NCI-H2227 (cell line): ENCODE measurements around the gene TENM3.

Source experiments
- DNase-seq: peaks from one replicate; lab custom pipeline; 2025; ENCODE audit not compliant: unreplicated experiment; lab: John Stamatoyannopoulos, UW

The TENM3 gene

DNA sequence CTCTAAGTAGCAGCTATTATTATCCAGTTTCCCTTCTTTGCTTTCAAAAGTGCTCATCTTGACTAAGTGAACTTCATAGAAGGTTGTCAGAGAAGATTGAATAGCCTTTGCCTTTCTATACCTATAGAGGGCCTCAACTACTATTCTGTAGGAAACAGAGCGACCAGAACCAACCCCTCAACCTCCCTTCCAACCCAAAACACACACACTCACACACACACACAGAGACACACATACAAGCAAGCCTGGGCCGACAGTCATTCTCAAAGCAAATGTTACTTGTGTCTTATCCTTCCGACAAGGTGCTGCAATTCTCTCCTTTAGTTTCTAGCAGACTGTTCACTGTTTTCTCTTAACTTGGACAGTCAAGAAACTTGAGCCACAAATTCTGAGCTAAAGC, 472.3 kb downstream of the TENM3 start:
- no peak for DNase-seq

DNA sequence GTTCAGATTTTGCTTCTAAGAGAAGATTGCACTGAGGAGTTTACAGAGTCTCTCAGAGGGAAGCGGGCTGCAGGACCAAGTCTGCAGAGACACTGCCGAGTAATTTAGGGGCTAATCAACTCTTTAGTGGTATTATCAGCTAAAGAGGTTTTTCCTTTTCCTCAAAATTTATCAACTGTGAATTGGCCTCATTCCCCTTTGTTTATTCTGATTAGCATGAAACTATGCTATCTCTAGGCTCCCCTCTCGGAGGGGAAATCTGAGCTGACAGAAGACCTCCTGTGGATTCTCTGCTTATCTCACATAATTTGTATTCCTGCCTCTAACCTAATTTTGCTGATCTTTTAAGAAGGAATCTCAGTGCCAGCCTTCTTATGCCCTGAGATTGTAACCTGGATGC, 473.0 kb downstream of the TENM3 start:
- DNase-seq = no peak

DNA sequence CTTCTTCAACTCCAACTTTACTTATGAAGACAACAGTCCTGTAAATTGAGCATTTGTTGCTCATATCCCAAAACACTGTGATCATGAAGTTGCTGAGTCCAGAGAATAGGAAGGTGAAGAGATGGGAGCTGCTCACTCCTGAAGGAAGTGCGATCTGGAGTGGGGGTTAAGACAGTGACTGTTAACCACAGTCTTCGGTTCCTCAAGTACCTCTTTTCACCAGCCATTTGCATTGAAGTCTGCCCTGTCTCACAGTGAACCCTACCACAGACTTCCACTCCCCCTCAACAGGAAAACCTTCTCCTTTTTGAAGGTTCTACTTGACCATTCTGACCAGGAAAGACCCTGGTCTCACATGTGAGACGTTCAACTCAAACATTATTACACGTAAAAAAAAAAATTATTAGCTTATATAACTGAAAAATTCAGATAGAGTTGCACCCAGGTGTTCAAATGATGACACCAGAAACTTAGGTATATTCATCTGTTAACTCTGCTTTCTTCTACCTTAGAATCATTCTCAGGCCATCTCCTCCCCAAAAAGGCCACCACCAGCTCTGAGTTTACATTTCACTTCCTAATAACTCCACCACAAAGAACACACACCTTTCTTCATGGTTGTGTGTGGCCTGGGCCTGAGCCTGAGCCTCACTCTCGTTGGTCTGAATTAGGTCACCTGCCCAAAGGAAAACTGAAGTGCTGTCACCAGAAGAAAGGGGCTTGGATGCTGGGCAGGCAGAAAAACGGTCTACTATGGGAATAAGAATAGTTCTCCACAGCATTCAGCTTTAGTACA, 474.8 kb downstream of the TENM3 start:
- no peak for DNase-seq

DNA sequence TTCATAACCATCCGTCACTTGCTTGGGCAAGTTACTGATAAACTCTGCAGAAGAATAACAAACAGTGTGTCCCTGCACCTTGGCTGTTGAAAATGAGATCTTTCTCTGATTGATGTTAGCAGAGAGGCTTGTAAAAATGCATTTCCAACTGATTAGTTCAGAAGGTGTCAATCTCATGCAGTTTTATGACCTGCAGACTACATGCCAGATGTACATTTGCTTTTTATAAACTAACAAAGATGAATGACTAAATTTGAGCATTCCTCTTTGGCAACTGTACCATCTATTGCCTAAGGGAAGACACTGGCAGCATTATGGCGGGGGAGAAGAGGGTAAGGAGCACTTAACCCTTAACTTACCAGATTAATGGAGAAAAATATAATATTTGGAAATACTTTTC, 481.2 kb downstream of the TENM3 start:
- no peak for DNase-seq

DNA sequence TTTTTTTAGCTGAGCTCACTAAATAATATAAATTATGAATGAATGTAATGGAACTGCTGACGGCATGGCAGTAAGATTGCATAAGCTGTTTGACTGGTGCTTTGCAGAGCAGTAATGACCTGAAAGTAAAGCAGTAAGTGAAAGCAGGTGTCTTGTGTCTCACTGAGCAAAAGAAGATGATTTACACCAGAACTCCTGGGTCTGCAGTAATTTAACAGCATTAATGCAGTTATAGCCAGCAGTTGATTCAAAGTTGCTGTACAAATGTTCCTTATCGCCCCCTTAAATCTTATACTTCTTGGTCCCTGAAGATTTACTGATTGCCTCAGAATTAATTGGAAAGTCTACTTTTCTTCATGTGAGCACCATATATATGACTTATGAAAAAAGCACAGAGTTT, 486.3 kb downstream of the TENM3 start:
- no peak for DNase-seq

DNA sequence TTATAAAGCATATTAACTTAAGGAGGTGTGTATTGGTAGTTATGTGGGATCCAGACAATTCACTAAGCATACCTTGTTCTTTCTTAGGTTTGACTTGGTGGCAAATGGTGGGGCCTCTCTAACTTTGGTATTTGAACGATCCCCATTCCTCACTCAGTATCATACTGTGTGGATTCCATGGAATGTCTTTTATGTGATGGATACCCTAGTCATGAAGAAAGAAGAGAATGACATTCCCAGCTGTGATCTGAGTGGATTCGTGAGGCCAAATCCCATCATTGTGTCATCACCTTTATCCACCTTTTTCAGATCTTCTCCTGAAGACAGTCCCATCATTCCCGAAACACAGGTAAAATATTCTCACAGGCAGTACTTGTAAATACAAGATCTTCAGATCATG, 487.6 kb downstream of the TENM3 start:
- no peak for DNase-seq

DNA sequence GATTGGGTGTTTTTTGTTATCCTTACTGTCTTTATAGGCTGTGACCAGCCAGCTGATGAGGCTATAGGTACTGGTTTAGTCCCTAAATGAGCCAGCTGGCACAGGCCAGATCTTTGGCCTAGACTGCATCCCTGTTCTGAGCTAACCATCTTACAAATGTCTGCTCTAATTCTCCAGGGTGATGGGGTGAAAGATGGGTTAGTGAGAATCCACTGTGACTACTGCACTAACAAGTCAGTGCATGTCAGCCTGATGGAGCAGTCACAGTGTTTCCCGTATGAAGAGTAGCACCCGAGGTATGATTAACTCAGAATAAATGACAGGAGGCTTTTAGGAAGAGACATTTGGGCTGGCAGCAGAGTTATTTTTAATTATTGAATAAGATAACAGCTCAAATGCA, 493.0 kb downstream of the TENM3 start:
- DNase-seq = no peak

DNA sequence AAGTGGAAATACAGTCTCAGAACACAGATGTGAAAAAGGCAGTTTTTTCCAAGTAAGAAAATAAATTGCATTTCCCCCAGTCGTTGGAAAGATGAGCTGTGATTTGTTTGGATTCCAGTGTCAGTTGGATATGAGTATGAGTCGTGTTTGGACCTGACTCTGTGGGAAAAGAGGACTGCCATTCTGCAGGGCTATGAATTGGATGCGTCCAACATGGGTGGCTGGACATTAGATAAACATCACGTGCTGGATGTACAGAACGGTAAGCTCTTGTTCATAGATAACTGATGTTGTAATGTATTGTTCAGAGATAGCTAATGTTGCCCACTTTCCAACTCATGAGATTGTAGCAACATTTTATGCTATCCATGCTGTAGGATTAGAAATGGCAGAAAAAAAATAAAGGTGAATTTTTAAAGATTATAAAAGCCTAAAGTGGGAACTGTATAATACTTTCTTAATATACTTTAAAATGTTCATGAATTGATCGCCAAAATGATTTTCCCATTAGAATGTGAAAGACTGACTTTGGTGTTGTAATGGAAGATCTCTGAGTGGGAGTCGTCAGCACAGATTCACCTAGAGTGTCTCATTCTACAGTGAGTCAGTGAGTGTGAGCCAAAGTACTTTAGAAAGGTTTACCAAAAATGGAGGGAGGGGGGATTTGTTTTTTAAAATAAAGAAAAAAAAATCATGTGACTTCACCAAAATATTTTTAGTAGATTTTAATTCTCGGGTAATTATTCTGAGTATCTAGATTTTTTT, 495.3 kb downstream of the TENM3 start:
- no peak for DNase-seq

DNA sequence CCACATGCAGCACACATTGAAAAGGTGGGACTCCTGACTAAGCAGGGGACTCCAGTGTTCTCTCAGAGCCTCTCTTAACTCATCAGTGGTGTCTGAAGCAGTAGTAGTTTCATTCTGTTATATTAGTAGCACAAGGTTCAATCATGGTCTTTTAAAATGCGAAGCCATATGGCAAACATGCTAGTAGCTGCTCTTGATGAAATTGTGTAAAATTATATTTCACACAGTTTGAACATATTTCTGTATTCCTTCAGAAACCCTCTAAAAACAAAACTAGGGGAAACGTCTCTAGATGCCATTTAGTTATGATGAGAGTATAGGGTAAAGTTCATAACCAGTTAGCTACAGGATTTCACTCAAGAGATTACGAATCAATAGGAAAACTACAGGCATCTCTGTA, 497.1 kb downstream of the TENM3 start:
- DNase-seq = no peak

DNA sequence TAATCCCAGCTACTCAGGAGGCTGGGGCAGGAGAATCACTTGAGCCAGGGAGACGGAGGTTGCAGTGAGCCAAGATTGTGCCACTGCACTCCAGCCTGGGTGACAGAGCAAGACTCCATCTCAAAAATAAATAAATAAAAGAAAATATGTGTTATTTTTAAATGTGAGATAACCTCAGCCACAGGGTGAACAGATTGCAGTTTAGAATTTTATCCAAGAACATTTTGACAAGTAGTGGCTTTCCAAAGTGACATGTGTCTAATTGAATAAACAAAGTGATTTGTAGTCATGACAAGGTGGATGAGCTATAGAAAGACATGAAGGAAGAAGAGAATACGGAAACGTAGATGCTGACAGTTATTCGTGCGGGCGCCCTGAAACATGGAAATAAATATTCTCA, 497.9 kb downstream of the TENM3 start:
- DNase-seq = no peak

DNA sequence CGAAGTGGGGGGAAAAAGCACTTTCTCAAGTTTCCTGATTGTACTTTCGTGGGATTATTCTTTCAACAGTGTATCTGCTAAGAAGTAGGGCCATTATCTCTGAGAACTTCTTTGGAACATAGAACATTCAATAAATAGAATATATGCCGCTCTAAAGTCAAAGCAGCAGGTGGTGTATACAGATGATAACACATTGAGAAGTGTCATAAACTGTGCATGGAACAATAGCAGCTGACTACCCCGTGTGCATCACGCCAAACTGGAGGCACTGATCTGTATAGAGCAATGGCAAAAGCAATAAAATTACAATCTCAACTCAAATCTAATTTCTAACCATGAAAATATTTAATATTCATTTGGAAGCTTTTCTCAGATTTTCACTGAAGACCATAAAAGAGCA, 498.7 kb downstream of the TENM3 start:
- DNase-seq = no peak

DNA sequence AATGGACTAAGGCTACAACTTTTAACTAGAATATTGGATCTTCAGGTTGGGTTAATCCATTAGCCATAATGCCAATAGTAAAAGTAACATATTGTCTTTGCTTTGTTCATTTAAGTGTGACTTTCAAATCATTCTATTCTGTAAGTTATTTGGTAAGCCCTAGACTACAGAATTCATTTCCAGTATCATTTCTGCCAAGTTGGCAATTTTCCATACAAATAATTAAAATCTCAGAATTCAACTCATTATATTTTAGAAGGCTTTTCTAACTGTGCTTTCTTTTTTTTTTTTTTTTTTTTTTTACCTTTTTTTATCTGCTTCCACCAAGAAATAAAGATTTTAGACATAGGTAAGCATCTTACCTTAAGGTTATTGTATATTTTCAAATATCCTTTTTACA, 500.6 kb downstream of the TENM3 start:
- DNase-seq = no peak

DNA sequence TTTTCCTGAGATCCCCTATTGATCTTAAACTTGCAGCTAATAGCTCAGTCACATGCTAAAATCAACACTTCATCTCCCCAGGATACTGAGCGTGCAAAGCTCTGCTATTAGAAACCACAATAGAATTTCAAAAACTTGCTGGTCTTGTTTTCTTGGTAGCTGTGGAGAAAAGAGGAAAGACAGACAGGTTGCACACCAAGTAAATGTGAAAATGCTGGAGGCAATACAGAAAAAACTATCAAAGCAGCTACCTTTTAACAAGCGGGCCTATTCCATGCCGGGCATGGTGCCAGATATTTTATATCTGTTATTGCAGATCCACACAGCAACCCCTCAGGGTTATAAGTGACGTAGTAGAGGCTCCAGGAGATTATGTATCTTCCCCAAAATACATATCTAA, 502.0 kb downstream of the TENM3 start:
- no peak for DNase-seq

DNA sequence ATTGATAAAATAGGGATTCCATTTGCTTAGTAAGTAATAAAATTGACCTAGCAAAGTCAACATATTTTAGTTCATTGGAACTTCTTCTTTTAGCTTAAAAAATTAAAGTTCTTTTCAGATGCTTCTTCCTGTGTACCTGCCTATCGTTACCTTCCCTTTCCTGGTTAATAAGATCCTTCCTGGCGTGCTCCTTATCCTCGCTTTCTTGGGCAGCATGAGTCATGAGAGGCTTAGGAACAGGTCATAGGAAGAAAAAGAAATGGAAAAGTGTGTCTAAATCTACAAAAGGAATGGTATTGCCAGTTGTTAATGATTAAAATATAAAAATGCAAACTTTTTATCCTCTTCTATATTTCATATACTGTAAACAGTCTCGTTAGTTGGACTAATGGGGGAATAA, 503.7 kb downstream of the TENM3 start:
- DNase-seq = no peak

DNA sequence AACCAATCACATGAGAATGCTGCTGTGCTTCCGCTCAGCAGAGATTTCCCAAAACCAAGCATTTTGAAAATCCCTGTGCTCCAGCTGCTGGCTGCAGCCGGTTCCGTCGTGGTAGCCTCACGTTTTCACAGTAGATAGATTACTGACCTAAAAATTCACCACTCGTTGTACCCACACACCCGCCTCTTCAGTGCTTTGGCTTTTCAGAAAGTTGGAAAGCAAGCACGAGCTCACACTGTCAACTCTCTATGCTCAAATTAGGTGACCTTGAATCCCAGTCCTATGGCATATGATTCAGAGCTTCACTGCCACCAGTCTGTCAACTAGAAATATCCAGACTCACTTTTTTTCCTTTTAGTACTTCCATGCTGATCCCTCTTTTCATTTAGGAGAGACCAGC, 505.1 kb downstream of the TENM3 start:
- DNase-seq = no peak

DNA sequence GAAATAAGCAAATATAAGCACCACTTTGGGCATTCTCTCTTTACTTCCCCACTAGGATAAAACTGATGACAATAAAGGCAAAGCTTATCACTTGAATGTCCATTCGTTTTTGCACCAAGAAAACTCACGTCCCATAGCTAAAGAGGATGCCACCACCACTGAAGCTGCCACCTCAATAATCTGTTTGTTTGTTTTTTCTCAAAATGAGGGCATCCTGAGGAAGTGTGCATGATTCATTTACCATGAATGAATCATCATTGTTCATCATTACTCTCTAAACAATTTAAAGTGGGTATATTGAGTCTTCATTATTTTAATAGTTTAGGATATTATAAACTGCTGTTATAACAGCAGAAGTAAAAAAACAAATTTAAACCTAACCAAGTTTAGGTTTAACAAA, 505.7 kb downstream of the TENM3 start:
- no peak for DNase-seq

DNA sequence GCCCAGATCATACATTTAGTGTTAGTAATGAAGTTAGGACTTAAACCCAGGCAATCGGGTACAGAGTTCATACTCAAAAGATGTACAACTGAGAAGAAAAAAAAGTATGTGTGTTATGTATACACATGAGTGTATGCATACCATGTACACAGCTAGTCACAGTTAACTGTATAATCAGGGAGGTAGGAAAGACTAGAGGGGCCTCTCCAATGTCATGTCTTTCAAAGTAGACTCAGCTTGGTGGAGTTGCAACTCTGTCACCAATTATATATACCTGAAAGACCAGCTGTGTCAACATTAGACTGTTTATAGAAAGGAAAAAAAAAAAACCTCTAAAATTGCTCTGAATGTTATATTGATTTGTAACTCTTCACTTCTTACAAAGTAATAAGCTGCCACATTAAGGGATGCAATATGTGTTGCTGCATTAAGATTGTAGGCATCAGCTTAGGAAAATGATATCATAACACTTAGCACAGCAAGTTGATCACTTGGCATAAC, 506.5 kb downstream of the TENM3 start:
- no peak for DNase-seq

DNA sequence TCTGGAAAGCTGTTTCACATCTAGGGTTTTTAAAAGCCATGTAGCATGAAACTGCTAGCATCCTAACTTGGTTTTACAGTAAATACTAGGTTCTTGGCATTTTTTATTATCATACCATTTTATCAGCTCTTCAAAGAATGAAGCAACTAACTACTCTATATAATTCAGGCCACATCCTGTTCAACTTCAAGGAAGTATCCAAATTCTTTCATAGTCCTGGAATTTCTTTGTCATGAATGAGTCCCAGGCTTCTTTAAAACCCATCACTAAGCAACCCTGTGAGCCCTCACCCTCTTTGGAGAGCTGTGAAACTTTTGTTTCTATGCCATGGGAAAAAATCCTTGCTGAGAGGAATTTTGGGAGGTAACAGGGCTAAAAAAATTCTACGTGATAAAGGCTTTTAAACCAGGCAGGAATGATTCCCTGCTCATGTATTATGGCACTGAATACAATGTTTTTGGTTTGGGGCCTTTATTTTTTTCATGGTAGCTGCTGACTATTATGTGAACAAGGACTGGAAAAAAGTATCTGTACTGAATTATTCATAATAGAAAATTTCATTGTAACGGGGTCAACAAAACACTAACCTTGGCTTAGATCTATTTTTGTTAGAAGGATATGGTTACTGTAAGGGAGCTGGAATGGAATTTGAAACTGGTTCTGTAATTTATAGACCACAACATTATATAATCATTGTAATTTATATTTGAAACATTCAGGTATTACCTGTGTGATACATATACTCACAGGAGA, 509.1 kb downstream of the TENM3 start:
- DNase-seq = no peak

DNA sequence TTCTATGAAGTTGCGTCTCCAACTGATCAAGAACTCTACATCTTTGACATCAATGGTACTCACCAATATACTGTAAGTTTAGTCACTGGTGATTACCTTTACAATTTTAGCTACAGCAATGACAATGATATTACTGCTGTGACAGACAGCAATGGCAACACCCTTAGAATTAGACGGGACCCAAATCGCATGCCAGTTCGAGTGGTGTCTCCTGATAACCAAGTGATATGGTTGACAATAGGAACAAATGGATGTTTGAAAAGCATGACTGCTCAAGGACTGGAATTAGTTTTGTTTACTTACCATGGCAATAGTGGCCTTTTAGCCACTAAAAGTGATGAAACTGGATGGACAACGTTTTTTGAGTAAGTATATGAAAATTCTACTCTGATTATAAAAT, 511.7 kb downstream of the TENM3 start:
- DNase-seq = no peak

DNA sequence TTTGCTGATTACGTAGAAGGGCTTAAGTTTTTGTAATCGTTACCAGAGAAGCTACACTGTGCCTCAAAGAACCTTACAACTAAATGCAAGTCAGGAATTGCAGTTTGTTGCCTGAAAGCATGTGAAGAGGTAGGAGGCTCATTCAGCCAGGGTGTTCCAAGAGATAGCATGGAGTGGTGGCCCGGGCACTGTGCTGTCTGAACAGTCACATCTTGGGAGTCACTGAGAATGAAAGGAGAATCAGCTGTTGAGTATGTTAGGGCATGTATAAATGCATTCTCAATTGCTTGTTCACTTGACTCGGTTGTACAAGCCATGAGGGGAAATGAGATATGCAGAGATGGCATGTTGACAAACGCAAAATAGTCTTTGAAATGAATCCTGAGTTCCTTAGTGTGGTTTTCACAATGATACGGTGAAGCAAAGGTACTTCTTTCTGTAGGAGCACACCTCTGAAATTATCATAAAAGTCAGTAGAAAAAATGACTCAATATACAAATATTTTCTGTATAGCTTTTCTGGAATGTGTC, 513.0 kb downstream of the TENM3 start:
- no peak for DNase-seq

DNA sequence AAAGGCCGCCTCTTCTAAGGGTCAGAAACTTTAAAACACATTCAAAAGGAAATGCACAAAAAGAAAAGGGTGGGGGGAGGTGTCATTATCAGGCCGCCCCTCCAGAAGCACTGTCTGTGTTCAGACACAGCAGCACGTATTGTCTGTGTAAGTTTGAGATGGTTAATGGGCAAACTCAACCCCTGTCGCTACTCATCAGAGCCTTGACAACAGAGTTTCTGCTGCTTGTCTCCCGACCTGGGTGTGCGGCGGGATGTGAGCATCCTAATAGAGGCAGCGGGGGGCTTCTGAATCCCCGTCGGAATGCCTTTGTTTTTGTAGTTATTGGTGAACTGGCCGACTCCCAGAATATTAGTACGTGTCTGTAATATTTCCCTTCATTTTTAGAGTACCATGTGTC, 515.1 kb downstream of the TENM3 start:
- DNase-seq = no peak
